PC-3 (cell line): ENCODE results near the gene PWWP2B. TPM values are rescaled to one million over a fixed set of nuclear protein-coding genes. Genes with fewer than 3 reads are reported as not detected.

ENCODE experiments used
- ATAC-seq: fragments of 200-7000 bp; cut with Tn5 transposase; 2 replicates; pipeline ENCODE4 v1.9.1; 2020; ENCODE audit warnings: mild to moderate bottlenecking, moderate library complexity
- Bru-seq: library from RNA; stranded (reverse); fragments of 400-500 nt; gene quantifications from one replicate; lab custom pipeline; 2021; lab: Mats Ljungman, UMichigan
- BruChase-seq, 2 experiments: library from RNA; stranded (reverse); fragments of 400-500 nt; gene quantifications; one replicate each; lab custom pipeline; 2021; lab: Mats Ljungman, UMichigan
- BruUV-seq: library from RNA; stranded (reverse); fragments of 400-500 nt; replicated peaks from 2 replicates; lab custom pipeline; 2021; lab: Mats Ljungman, UMichigan
- CTCF ChIA-PET: fragments of 300-600 bp; sonication (Branson Sonifier 250); formaldehyde crosslinking; loops from one replicate; lab custom pipeline; 2022; ENCODE audit warnings: antibody characterized with exemption; lab: Charles Lee
- POLR2A ChIA-PET: fragments of 300-600 bp; sonication (Branson Sonifier 250); formaldehyde crosslinking; loops from one replicate; lab custom pipeline; 2022; ENCODE audit warnings: antibody characterized with exemption; ENCODE audit not compliant: unreplicated experiment; lab: Charles Lee
- DNase-seq: peaks from one replicate; pipeline ENCODE4 v3.0.0-alpha.2; 2015
- H2AFZ ChIP-seq: fragments of 300-600 bp; sonication (generic); 2 replicates; pipeline ENCODE4 v1.6.0; 2016; ENCODE audit warnings: antibody characterized with exemption, low read length
- H3F3A ChIP-seq: fragments of 300-600 bp; sonication (generic); one replicate; pipeline ENCODE4 v1.6.0; 2017; ENCODE audit warnings: antibody characterized with exemption, low read length, control low read depth, mild to moderate bottlenecking; ENCODE audit not compliant: unreplicated experiment
- H3K27ac ChIP-seq: fragments of 300-600 bp; sonication (generic); 2 replicates; pipeline ENCODE4 v1.5.1; 2016; ENCODE audit warnings: mild to moderate bottlenecking, low read length
- H3K27me3 ChIP-seq: fragments of 300-600 bp; sonication (generic); 2 replicates; pipeline ENCODE4 v1.6.1; 2016; ENCODE audit warnings: low read length, mixed read lengths
- H3K36me3 ChIP-seq: fragments of 300-600 bp; sonication (generic); 2 replicates; pipeline ENCODE4 v1.6.1; 2016; ENCODE audit warnings: low read depth, mixed run types, low read length, mixed read lengths
- H3K4me1 ChIP-seq: fragments of 300-600 bp; sonication (generic); 2 replicates; pipeline ENCODE4 v1.5.1; 2016; ENCODE audit warnings: low read length; ENCODE audit not compliant: insufficient read depth
- H3K4me2 ChIP-seq: fragments of 300-600 bp; sonication (generic); 2 replicates; pipeline ENCODE4 v1.6.0; 2016; ENCODE audit warnings: low read length
- H3K4me3 ChIP-seq: fragments of 300-600 bp; sonication (generic); 2 replicates; pipeline ENCODE4 v1.5.1; 2016; ENCODE audit warnings: mild to moderate bottlenecking, low read length, mixed read lengths
- H3K79me2 ChIP-seq: fragments of 300-600 bp; sonication (generic); 2 replicates; pipeline ENCODE4 v1.6.1; 2017; ENCODE audit warnings: low read length, mixed read lengths
- H3K9ac ChIP-seq: fragments of 300-600 bp; sonication (generic); 2 replicates; pipeline ENCODE4 v1.6.0; 2016; ENCODE audit warnings: mild to moderate bottlenecking, low read length
- H3K9me2 ChIP-seq: fragments of 300-600 bp; sonication (generic); replicated peaks from 2 replicates; pipeline ENCODE4 v1.6.1; 2016; ENCODE audit warnings: mixed run types, low read length, mixed read lengths
- H3K9me3 ChIP-seq: fragments of 300-600 bp; sonication (generic); 2 replicates; pipeline ENCODE4 v1.6.1; 2016; ENCODE audit warnings: low read length, mixed read lengths
- H4K20me1 ChIP-seq: fragments of 300-600 bp; sonication (generic); 2 replicates; pipeline ENCODE4 v1.6.1; 2016; ENCODE audit warnings: low read length, mixed read lengths
- CTCF ChIP-seq: fragments of 300-600 bp; sonication (generic); conservative IDR thresholded peaks from 2 replicates; pipeline ENCODE4 v1.5.1; 2017; ENCODE audit warnings: antibody characterized with exemption, low read depth, mild to moderate bottlenecking, low read length
- EZH2 ChIP-seq: fragments of 300-600 bp; sonication (generic); IDR thresholded peaks from one replicate; pipeline ENCODE4 v1.6.1; 2017; ENCODE audit warnings: antibody characterized with exemption, mild to moderate bottlenecking, low read length; ENCODE audit not compliant: unreplicated experiment
- EZH2phosphoT487 ChIP-seq: fragments of 300-600 bp; sonication (generic); IDR thresholded peaks from 2 replicates; pipeline ENCODE4 v1.6.1; 2018; ENCODE audit warnings: mild to moderate bottlenecking, antibody characterized with exemption, low read length, borderline replicate concordance
- intact Hi-C: fragments of 100-400 bp; cut with micrococcal nuclease; formaldehyde crosslinking; loops from 2 replicates; pipeline ENCODE4 v1.9.0; 2023
- long read RNA-seq: library from polyadenylated mRNA; unstranded; transcript quantifications from one replicate; pipeline ENCODE4 v2.0.0, GENCODE V29; 2021; ENCODE audit not compliant: unreplicated experiment
- total RNA-seq: library from RNA; depleted of rRNA; stranded (reverse); fragments of >200 nt; gene quantifications from 2 replicates; pipeline ENCODE4 v1.2.3, GENCODE V29; 2014; rRNA removed

The PWWP2B gene
- total RNA-seq (24.5 and 41.5 TPM in 2 replicates), Bru-seq, nascent RNA (percentile 56 among the genes with signal in this experiment), BruChase-seq, experiment 1, labeled RNA remaining after a 6-hour chase (percentile 60 among the genes with signal in this experiment), BruChase-seq, experiment 2, labeled RNA remaining after a 2-hour chase (percentile 65 among the genes with signal in this experiment)
- long read RNA-seq, transcript PWWP2B-202 (3 exons, 2,013 nt): minor isoform, 10 of 80 reads
- long read RNA-seq, transcript PWWP2B-201 (3 exons, 2,651 nt): major isoform, 43 of 80 reads
- long read RNA-seq, partial matches to known transcripts: 16 of 80 reads
- long read RNA-seq, other reads (novel, unspliced or antisense): 11 of 80 reads

GRCh38 chr10:132397036-132397541 lies at the start of gene PWWP2B:
TSS of gene PWWP2B (plus strand) at chr10:132397200. CDS start at chr10:132397227, 27 bp downstream.
- intact Hi-C loops: no loop called here
- peak; percentile 19 for DNase-seq
- peak within 1 kb of the TSS; percentile 84 for H3K4me3 ChIP-seq
- TF ChIP-seq EZH2: no peak
- TF ChIP-seq EZH2phosphoT487: no peak
- TF ChIP-seq CTCF: no peak
- ChIA-PET CTCF (no interaction called here), POLR2A (interaction anchor here (1.0 kb wide), 1 partner anchor 175 kb away, joined by 3 read pairs; no protein-coding TSS in a partner anchor)
- H3F3A ChIP-seq: no peaks in the 10 kb centered on the region
- H3K9ac ChIP-seq: peak within 1 kb of the TSS; percentile 86
- H3K9me2 ChIP-seq: no peaks in the 10 kb centered on the region
- ATAC-seq: peak; percentile 30
- no peaks in the 10 kb centered on the region for H3K9me3 ChIP-seq
- H3K4me1 ChIP-seq: peaks cover 21% of the 10 kb centered on the region
- BruUV-seq: no TSS peak
- no peaks in the 10 kb centered on the region for H3K27me3 ChIP-seq
- peak within 1 kb of the TSS; percentile 78 for H3K27ac ChIP-seq
- H4K20me1 ChIP-seq: no peaks in the 10 kb centered on the region
- H3K4me2 ChIP-seq: peak within 1 kb of the TSS; percentile 93
- peak within 1 kb of the TSS; percentile 64 for H2AFZ ChIP-seq
- no peaks in the 10 kb centered on the region for H3K36me3 ChIP-seq
- H3K79me2 ChIP-seq: peaks cover 46% of the 10 kb centered on the region

- TF ChIP-seq EZH2phosphoT487 (no peak), CTCF (no peak), EZH2 (no peak)
- Histone ChIP-seq H3K4me2 (no peak overlapping the region), H3K4me3 (no peak overlapping the region), H3K27me3 (no peaks in the 10 kb centered on the region), H2AFZ (no peak overlapping the region), H3K9me2 (no peaks in the 10 kb centered on the region), H4K20me1 (no peaks in the 10 kb centered on the region), H3F3A (no peaks in the 10 kb centered on the region), H3K9me3 (no peaks in the 10 kb centered on the region), H3K4me1 (no peaks in the 10 kb centered on the region), H3K9ac (no peak overlapping the region), H3K36me3 (no peaks in the 10 kb centered on the region), H3K27ac (no peak overlapping the region), H3K79me2 (no peaks in the 10 kb centered on the region)
- intact Hi-C loops: no loop called here
- CTCF ChIA-PET: no interaction called here
- DNase-seq: no peak
- no peak for ATAC-seq
- BruUV-seq: no TSS peak
- POLR2A ChIA-PET: no interaction called here
Measured at GRCh38 chr10:132347211-132347930, 49.6 kb upstream of the PWWP2B start.
